Type B pancreatic cell (in vitro differentiated cells): ENCODE measurements around the gene FMNL2. TPM values are rescaled to one million over a fixed set of nuclear protein-coding genes. Genes with fewer than 3 reads are reported as not detected.
A peak's percentile ranks its signal among the peaks of the same experiment; 100 is the strongest.

Experiments
- DNase-seq: peaks from one replicate; pipeline ENCODE4 v3.0.0; 2021; ENCODE audit warnings: mixed read lengths; ENCODE audit not compliant: unreplicated experiment; ENCODE audit errors: extremely low spot score
- H3K27ac Mint-ChIP-seq: 2 replicates; pipeline ENCODE4 v1.8.0; 2021; ENCODE audit warnings: mild to moderate bottlenecking, mixed read lengths
- H3K27me3 Mint-ChIP-seq: 2 replicates; pipeline ENCODE4 v1.8.0; 2021; ENCODE audit warnings: mixed read lengths
- H3K36me3 Mint-ChIP-seq: 2 replicates; pipeline ENCODE4 v1.8.0; 2021; ENCODE audit warnings: mixed read lengths
- H3K4me1 Mint-ChIP-seq: one replicate; pipeline ENCODE4 v1.8.0; 2021; ENCODE audit warnings: mixed read lengths; ENCODE audit not compliant: unreplicated experiment
- H3K4me3 Mint-ChIP-seq: 2 replicates; pipeline ENCODE4 v1.8.0; 2021; ENCODE audit warnings: mild to moderate bottlenecking, mixed read lengths
- H3K9me3 Mint-ChIP-seq: 2 replicates; pipeline ENCODE4 v1.8.0; 2021; ENCODE audit warnings: mixed read lengths
- CTCF ChIP-seq: fragments of 200-600 bp; sonication (generic); conservative IDR thresholded peaks from 2 replicates; pipeline ENCODE4 v1.5.0; 2021; ENCODE audit warnings: antibody characterized with exemption, mild to moderate bottlenecking
- total RNA-seq: library from RNA; stranded (reverse); gene quantifications from 2 replicates; pipeline ENCODE4 v1.2.1, GENCODE V29; 2021; ENCODE audit warnings: low replicate concordance

FMNL2 gene
- total RNA-seq, 1 donor from 2014 or later: 62.1 TPM

- H3K4me1 Mint-ChIP-seq: no peaks in the 10 kb centered on the region
- H3K36me3 Mint-ChIP-seq: peaks cover 57% of the 10 kb centered on the region
- H3K4me3 Mint-ChIP-seq: no peak overlapping the region
- DNase-seq: no peak
- H3K9me3 Mint-ChIP-seq: no peaks in the 10 kb centered on the region
- TF ChIP-seq CTCF: no peak
- H3K27me3 Mint-ChIP-seq: no peaks in the 10 kb centered on the region
- no peak overlapping the region for H3K27ac Mint-ChIP-seq
These were observed 285.2 kb downstream of the FMNL2 start for GRCh38 chr2:152620208-152620607.

DNA sequence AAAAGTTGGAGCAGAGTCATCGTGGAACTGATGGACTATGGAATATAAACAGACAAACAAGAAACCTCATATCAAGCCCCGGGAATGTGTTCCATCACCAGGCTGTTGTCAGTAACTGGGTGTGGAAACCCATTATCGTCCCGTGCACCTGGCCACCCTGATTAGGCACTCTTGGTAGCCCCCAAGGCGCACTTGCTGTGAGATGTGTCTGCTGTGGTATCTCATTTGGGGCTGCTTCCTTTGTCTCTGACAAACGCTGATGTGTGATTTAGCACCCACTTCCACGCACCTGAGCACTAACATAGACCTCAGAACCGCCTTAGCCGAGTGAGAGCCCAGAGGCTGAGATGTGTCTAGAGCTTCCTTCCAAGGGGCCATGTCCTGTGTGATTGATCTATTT lies 286.0 kb downstream of the FMNL2 start:
- Mint-ChIP-seq H3K9me3 (no peaks in the 10 kb centered on the region), H3K36me3 (peaks cover 52% of the 10 kb centered on the region), H3K27ac (no peak overlapping the region), H3K4me3 (no peak overlapping the region), H3K4me1 (no peaks in the 10 kb centered on the region), H3K27me3 (no peaks in the 10 kb centered on the region)
- no peak for TF ChIP-seq CTCF
- DNase-seq: no peak

GRCh38 chr2:152622219-152622618 lies 287.2 kb downstream of the FMNL2 start:
- Mint-ChIP-seq H3K27ac (no peak overlapping the region), H3K4me1 (no peaks in the 10 kb centered on the region), H3K9me3 (no peaks in the 10 kb centered on the region), H3K4me3 (no peak overlapping the region), H3K27me3 (no peaks in the 10 kb centered on the region), H3K36me3 (peaks cover 46% of the 10 kb centered on the region)
- TF ChIP-seq CTCF: no peak
- DNase-seq: no peak

- DNase-seq: no peak
- no peaks in the 10 kb centered on the region for H3K4me1 Mint-ChIP-seq
- no peaks in the 10 kb centered on the region for H3K9me3 Mint-ChIP-seq
- H3K4me3 Mint-ChIP-seq: no peak overlapping the region
- peaks cover 46% of the 10 kb centered on the region for H3K36me3 Mint-ChIP-seq
- H3K27me3 Mint-ChIP-seq: no peaks in the 10 kb centered on the region
- no peak for TF ChIP-seq CTCF
- H3K27ac Mint-ChIP-seq: peak overlapping the region; percentile 5
These were observed 288.2 kb downstream of the FMNL2 start for GRCh38 chr2:152623076-152623740.

DNA sequence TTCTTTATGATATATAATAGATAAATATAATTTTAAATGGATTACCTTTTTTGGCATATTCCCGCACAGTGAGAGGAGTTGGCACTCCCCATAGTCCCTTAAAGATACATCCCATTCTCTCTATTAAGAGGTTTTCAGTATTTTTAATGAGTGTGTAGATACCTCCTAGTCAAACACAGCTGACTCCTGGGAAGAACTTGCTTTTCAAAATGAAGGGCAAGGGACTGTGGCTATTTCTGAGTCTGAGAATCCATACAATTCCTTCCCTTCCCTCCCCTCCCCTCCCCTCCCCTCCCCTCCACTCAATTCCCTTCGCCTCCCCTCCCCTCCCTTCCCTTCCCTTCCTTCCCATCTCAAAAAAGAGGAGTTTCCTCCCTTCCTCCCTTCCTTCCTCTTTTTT lies 288.8 kb downstream of the FMNL2 start:
- DNase-seq: no peak
- no peak for TF ChIP-seq CTCF
- Mint-ChIP-seq H3K9me3 (no peaks in the 10 kb centered on the region), H3K4me1 (no peaks in the 10 kb centered on the region), H3K4me3 (no peak overlapping the region), H3K36me3 (peaks cover 40% of the 10 kb centered on the region), H3K27ac (no peak overlapping the region), H3K27me3 (no peaks in the 10 kb centered on the region)

DNA sequence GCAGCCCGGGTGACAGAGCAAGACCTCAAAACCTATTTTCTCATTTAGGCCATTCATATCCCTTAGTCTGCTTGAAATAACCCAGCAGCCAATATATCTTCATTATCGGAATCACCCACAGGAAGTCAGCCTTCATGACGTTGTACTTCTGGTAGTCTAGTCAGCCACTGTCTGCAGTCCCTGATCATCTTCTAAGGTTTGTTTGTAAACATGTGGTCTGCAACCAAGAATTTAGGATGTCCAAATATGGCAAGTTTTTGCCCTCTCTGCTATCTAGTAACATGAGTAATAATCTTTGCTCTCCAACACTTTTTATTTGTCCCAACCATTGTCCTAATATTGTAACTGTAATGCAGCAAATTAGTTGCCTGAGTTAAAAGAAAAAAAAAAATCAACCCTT lies 289.8 kb downstream of the FMNL2 start:
- H3K36me3 Mint-ChIP-seq: peaks cover 38% of the 10 kb centered on the region
- H3K9me3 Mint-ChIP-seq: no peaks in the 10 kb centered on the region
- no peak overlapping the region for H3K4me3 Mint-ChIP-seq
- no peak for TF ChIP-seq CTCF
- no peaks in the 10 kb centered on the region for H3K27me3 Mint-ChIP-seq
- DNase-seq: no peak
- no peak overlapping the region for H3K27ac Mint-ChIP-seq
- H3K4me1 Mint-ChIP-seq: no peaks in the 10 kb centered on the region
